Activated CD4-positive, alpha-beta T cell treated with anti-CD3 and anti-CD28 coated beads, Interleukin-2, amount 50 U/mL, for 4 hours (primary cell): Measurements from ENCODE around the gene PAK6.

Experiments
- DNase-seq, 2 experiments: peaks; one replicate each; pipeline ENCODE4 v3.0.0-alpha.2; 2020

The PAK6 gene

DNA sequence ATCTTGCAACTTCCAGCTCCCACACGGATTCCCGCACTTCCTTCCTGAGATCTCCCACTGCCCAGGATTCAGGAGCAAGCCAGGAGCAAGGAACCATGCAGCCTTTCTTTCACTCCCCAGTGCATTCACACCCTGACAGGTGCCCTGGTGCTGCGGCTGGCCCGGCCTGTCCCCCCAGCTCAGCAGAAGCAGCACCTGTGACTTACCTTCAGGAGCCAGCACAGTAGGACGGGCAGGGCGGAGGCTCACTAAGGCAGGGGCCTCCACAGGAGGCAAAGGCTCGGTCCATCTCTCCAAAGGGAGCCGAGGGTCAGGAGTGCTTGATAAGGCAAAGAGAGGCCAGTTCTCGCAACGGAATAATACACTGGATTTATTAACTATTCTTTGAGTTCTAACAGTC lies 39.2 kb downstream of the PAK6 start:
- no peak for DNase-seq

DNA sequence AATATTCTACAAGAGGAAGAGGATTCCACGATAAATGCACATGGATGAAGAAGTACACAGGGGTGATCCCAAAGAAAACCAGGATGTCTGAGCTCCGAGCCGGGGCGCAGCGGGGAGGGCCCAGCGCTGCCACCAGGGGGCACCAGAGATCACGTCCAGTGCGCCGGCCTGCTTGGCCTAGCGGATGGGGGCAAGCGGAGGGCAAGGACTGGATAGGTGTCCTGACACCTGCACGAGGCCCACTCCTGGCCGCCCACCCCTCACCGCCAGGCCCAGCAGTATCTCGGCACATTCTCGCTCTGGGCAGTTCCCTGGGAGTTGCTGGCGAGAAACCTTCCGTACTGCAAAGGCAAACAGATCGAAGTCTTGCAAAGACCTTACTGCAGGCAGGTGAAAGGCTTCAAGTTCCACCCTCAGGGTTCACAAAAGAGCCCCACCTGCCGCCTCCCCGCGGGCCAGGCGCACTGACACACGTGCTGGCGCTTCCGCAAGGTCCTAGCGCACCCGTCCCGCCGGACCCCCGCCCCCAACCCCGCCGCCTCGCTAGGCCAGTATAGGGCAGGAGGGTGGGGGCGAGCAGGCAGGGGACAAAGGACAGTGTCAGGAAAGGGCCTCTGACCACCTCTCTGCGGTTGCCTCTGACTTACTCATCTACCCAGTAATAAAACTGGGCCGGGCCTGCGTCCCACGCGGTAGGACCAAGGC lies 40.7 kb downstream of the PAK6 start:
- peak; percentile 57 to 60 for DNase-seq

GRCh38 chr15:40280260-40281056 lies 41.6 kb downstream of the PAK6 start:
- DNase-seq = no peak

DNA sequence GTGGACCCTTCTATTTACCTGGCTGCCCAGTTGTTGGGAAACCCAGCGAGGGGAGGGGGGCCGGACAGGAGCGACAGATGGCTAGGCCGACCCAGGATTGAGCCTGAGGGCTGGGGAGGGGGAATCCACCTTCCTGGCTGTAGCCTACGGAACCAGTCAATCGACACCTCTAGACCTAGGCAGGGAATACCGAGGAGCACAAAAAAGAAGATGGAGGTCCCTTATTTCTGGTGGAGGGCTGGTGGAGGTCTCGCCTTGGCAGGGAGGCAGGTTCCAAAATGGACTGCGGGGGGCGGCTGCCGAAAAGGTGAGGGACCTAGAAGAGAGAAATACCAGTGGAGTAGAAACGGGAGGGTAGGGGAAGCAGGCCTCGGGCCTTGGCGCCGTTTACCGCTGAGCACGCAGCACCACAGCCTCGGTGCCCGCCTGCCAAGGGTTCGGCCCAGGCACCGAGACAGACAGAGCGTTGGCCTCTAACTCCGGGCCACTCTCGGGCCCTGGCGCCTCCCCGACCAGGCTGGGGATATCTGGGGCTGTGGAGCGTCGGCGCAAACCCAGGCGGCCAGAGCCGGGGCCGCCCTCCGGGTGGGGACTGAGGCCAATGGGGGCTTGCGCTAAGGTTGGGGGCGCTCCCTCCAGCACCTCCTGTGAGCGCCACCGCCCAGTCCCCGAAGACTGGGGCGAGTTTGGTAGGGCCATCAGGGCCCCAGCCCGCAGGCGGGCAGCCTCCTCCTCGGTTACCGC lies 42.4 kb downstream of the PAK6 start:
- DNase-seq = no peak

GRCh38 chr15:40281801-40282146 lies 42.9 kb downstream of the PAK6 start:
- no peak for DNase-seq

GRCh38 chr15:40282147-40282868 lies 43.4 kb downstream of the PAK6 start:
- DNase-seq = peak; percentile 18 to 27

- peak; percentile 32 to 35 for DNase-seq
These were observed 44.2 kb downstream of the PAK6 start, which contains the start of gene ANKRD63 for GRCh38 chr15:40282869-40283614. ANKRD63 (minus strand) TSS chr15:40283064; CDS start chr15:40282586, 478 bp downstream.

DNA sequence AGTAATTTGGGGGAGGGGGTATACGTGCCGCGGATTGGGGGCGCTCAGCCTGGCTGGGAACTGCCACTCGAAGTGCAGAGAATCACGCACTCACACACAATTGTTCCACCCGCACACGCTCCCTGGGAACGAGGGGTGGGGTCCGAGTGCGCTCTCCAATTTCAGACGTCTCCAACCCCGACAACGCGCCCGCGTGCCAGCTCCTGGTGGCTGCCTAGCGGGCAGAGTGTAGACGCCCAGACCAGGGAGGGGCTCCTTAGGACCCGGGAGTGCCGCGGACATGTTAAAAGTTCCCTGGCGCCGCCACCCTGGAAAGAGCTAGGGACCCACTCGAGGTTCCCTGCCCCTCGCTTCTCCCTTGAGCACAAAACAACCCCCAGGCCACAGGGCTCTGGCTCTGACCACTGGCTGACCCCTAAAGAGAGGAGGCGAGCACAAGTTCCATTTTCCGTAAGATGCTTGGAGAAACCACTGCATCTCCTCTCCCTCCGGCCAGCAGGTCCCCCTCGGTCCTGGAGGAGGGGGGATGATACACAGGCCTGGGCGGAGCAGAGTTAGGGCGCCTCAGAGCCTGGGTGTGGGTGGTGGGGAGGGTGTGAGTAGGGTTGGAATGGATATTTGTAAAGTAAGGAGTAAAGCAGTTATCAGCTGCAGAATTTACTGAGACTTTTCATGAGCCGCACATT lies 44.9 kb downstream of the PAK6 start:
- no peak for DNase-seq

DNA sequence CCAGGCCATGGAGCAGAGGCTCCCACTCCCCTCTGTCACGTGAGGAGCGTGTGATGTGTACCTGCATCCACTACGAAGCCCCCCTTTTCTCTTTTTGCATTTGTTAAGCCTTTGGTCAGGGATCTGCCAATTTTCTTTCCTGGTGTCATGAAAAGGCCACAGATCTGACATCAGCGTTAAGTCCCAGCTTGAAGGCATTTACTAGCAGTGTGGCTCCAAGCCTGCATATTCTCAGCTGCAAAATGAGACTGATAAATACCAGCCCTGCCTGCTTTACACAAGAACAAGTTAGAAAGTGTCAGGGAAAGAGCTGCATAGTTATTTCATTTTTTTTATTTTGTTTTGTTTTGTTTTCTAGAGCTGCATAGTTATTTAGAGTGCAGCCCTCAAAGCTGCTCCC lies 46.3 kb downstream of the PAK6 start:
- DNase-seq = no peak

- DNase-seq = no peak
These were observed 46.7 kb downstream of the PAK6 start for GRCh38 chr15:40285554-40286011.

DNA sequence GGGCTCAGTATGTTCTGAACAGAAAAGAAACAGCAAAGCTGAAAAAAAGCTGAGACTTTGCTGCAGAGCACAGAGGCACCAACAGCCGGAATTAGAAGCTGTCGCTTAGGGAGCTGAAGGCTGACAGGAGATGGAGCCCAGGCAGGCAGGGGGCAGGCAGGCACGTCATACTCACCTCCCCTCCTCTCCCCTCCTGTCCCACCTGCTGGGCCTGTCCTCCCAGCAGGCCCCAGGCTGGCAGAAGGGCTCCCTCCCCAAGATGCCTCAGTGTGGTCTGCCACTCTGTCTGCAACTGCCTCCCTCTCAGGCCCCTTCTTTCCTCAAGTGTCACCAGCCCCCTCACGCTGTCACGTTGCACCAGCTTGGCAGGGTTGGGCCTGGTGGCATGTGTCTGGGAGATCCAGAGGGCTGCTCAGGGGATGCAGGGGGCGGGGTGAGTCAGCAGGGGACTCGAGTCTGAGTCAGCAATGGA lies 47.2 kb downstream of the PAK6 start:
- no peak for DNase-seq

DNA sequence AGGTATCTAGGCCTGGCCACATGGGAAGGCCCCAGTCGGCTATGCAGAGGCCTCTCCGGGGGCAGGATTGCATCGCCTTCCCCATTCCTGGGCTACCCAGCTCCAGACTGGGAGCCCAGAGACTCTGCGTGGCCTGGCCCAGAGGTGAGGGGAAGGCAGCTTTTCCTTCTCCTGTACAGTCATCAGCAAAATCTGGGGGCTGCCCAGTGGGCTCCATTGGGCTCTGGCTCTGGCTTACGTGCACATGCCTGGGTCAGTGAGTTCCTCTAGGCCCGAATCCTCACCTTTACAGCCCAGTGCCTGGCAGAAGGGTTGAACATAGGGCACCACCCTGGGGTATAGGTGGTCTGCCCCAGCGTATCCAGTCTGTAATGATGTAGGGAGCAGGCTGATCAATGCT lies 47.9 kb downstream of the PAK6 start:
- DNase-seq = no peak

- DNase-seq = no peak
These were observed 48.6 kb downstream of the PAK6 start for GRCh38 chr15:40287505-40287904.

DNA sequence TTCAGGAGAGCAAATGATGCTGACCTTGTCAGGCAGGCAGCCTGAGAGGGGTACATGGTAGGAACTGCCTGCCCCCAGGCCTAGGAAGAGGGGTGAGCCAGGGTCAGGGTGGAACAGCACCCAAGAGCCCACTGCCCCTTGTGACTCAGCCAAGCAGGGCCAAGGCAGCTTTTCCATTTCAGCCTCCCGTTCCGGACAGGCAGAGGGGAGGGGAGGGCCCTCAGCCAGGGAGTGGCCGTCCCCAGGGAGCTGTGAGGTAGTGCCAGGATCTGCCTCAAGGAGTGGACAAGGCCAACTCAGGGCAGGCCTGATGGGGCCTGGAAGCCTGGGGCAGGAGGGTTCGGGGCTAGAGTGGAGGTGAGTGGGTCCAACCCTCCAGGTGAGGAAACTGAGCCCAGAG lies 49.1 kb downstream of the PAK6 start:
- DNase-seq = no peak

DNA sequence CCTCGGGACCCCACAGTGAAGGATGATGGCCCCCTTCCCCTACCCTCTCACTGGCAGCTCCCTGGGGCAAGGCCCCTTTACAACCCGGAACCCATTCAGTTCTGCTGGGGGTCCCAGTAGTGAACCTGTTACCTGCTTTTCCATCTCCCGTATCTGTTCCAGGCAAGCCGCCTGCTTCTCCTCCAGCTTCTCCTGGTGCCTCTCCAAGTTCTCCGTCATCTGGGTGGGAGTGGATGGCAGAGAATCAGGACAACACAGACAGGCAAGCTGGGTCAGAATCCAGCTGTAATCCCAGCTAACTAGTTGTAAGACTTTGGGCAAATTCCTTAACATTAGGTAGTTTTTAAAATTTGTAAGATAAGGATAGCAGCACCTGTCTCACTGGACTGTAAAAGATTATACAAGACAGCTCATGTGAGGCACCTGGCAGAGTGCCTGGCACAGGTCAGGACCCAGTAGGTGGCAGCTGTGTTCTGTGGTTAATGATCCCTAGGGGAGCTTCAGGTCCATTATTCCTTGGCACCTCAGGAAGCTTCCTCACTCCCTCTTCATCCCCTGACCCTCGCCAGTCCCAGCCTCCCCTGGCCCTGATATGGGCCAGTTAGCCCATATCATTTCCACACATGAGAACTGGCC lies 50.4 kb downstream of the PAK6 start:
- DNase-seq = no peak

DNA sequence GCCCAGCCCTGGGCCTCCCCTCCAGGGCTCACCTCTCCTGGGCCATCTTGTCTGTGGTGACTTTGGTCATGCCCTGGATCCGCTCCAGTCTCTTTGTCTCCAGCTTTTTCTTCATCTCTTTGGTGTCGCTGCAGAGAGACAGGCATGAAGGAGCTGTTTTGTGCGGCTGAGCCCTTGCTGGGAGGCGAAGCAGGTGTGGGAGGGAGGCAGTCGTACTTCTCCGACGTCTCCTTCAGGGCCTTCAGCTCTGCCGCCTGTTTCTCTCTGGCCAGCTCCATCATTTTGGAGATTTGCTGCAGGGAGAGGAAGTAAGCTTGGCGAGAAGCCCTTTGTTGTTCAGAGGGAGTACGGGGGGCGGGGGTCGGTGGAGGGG lies 51.7 kb downstream of the PAK6 start:
- no peak for DNase-seq

GRCh38 chr15:40290918-40291574 lies 52.2 kb downstream of the PAK6 start:
- DNase-seq = no peak

- DNase-seq = no peak
These were observed 53.4 kb downstream of the PAK6 start for GRCh38 chr15:40292246-40292645.

- no peak for DNase-seq
These were observed 54.1 kb downstream of the PAK6 start for GRCh38 chr15:40293006-40293405.
